ENCODE measurements around the gene SLC2A6. TPM values are rescaled to one million over a fixed set of nuclear protein-coding genes. Genes with fewer than 3 reads are reported as not detected.

SLC2A6 gene
- polyA plus RNA-seq, 1 donor (not counting 4 experiments of a cell fraction or from before 2014, with no cell fraction given): 15.9 TPM

DNA sequence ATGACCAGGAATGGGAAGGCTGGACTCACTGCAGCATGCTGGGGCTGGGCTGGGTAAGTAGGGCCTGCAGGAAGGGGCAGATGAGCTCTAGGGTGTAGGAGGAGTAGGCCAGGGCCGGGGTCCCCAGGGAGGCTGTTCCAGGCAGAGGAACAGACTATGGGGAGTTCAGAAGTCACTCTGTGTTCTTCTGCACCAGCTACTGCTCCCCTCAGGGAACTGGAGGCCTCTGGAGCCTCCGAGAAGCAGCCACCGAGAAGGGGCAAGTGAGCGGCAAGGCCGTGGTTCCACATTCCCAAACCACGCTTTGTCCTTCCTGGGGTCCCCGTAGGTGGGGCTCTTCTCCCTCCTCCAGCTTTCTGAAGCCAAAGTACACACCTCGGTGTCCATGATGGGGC lies 8.4 kb upstream of the SLC2A6 start:
- no peak overlapping the region for H3K27ac ChIP-seq (ENCODE audit: control insufficient read depth, insufficient read depth, low read length)
- no peak overlapping the region for H3K4me3 ChIP-seq (ENCODE audit: control insufficient read depth in 2 of 3, extremely low read depth in 1 of 3, insufficient read depth in 2 of 3, low read depth in 1 of 3, low read length in 3 of 3)
- H3K9me3 ChIP-seq (ENCODE audit: control insufficient read depth, low read depth, low read length): no peaks in the 10 kb centered on the region
- DNase-seq (ENCODE audit: low read depth, low spot score): no peak
- no peaks in the 10 kb centered on the region for H3K9me1 ChIP-seq (ENCODE audit: control insufficient read depth, extremely low read depth, insufficient read depth, low read length)
- H3K4me1 ChIP-seq (ENCODE audit: control insufficient read depth, extremely low read depth, insufficient read depth, low read length): peaks cover 8% of the 10 kb centered on the region
- no peak overlapping the region for H2AFZ ChIP-seq (ENCODE audit: control insufficient read depth, low read length)
- no peak overlapping the region for H3K4me2 ChIP-seq (ENCODE audit: control insufficient read depth, extremely low read depth, insufficient read depth, low read depth, low read length)
- no peaks in the 10 kb centered on the region for H4K20me1 ChIP-seq (ENCODE audit: control insufficient read depth, extremely low read depth, insufficient read depth, low read length)
- H3K36me3 ChIP-seq (ENCODE audit: control insufficient read depth in 2 of 2, extremely low read depth in 1 of 2, insufficient read depth in 2 of 2, low read length in 2 of 2): no peaks in the 10 kb centered on the region
- H3K79me2 ChIP-seq (ENCODE audit: control insufficient read depth, insufficient read depth, low read length): no peaks in the 10 kb centered on the region
- no peak for TF ChIP-seq EZH2 (IDR thresholded peaks at IDR 0.05; ENCODE audit: low read length)
- no peak for TF ChIP-seq CTCF (optimal IDR thresholded peaks at IDR 0.05 in 1 of 3, IDR thresholded peaks at IDR 0.05 in 1 of 3, conservative IDR thresholded peaks at IDR 0.05 in 1 of 3; ENCODE audit: extremely low read depth in 1 of 3, insufficient read depth in 2 of 3, low read length in 3 of 3)
- peaks cover 26% of the 10 kb centered on the region for H3K27me3 ChIP-seq (ENCODE audit: control insufficient read depth, extremely low read depth, insufficient read depth, low read length)
- dilution Hi-C loops (cut with MboI; ENCODE audit: extremely low pct_ligation_motif_present, low sequenced_read_pairs): no loop called here
- H3K9ac ChIP-seq (ENCODE audit: control insufficient read depth, extremely low read depth, insufficient read depth, low read length): no peak overlapping the region
- FAIRE-seq: no peak

DNA sequence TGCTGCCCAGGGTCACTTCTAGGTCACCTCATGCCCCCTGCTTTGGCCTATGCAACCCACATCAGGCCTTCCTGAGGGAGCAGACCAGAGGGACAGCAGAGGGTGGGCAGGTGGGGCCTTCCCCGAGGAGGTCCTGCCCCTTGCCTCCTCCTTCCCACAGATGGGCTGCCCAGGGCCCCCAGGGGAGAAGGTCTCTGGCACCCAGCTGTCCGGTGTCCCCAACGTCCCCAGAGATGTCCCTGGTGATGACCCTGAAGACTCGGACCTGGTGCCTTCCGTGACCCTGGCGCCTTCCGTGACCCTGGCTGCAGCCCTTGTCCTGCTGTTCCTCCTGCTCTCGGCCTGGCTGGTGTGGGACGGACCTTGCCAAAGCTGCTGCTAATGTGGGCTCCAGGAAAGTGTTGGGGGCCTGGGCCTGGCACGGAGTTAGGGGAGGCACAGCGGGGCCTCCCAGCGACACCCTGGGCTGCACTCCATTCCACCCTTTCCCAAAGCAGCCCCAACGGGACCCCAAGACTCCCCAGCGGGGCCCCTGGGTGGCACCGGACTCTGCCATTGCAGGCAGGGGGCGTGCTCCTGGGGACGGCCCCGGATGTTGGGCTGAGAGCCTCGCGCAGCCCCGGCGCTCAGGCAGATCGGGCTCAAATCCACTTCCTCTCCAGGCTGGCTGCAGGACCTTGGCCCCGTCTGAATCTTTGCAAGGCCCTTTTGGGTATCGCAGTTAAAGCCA lies 6.8 kb upstream of the SLC2A6 start:
- Histone ChIP-seq H2AFZ (ENCODE audit: control insufficient read depth, low read length) (no peak overlapping the region), H3K9me3 (ENCODE audit: control insufficient read depth, low read depth, low read length) (no peaks in the 10 kb centered on the region), H3K9me1 (ENCODE audit: control insufficient read depth, extremely low read depth, insufficient read depth, low read length) (no peaks in the 10 kb centered on the region), H3K27ac (ENCODE audit: control insufficient read depth, insufficient read depth, low read length) (no peak overlapping the region), H3K27me3 (ENCODE audit: control insufficient read depth, extremely low read depth, insufficient read depth, low read length) (peaks cover 22% of the 10 kb centered on the region), H3K4me2 (ENCODE audit: control insufficient read depth, extremely low read depth, insufficient read depth, low read depth, low read length) (no peak overlapping the region), H3K9ac (ENCODE audit: control insufficient read depth, extremely low read depth, insufficient read depth, low read length) (no peak overlapping the region), H4K20me1 (ENCODE audit: control insufficient read depth, extremely low read depth, insufficient read depth, low read length) (no peaks in the 10 kb centered on the region), H3K4me3 (ENCODE audit: control insufficient read depth in 2 of 3, extremely low read depth in 1 of 3, insufficient read depth in 2 of 3, low read depth in 1 of 3, low read length in 3 of 3) (no peak overlapping the region), H3K79me2 (ENCODE audit: control insufficient read depth, insufficient read depth, low read length) (no peaks in the 10 kb centered on the region), H3K4me1 (ENCODE audit: control insufficient read depth, extremely low read depth, insufficient read depth, low read length) (no peaks in the 10 kb centered on the region), H3K36me3 (ENCODE audit: control insufficient read depth in 2 of 2, extremely low read depth in 1 of 2, insufficient read depth in 2 of 2, low read length in 2 of 2) (no peaks in the 10 kb centered on the region)
- no peak for TF ChIP-seq CTCF (optimal IDR thresholded peaks at IDR 0.05 in 1 of 3, IDR thresholded peaks at IDR 0.05 in 1 of 3, conservative IDR thresholded peaks at IDR 0.05 in 1 of 3; ENCODE audit: extremely low read depth in 1 of 3, insufficient read depth in 2 of 3, low read length in 3 of 3)
- TF ChIP-seq EZH2 (IDR thresholded peaks at IDR 0.05; ENCODE audit: low read length): no peak
- no peak for FAIRE-seq
- DNase-seq (ENCODE audit: low read depth, low spot score): no peak
- dilution Hi-C loops (cut with MboI; ENCODE audit: extremely low pct_ligation_motif_present, low sequenced_read_pairs): no loop called here

Data from keratinocyte (primary cell).